Osteocyte (in vitro differentiated cells): ENCODE results near the gene CCDC28B. TPM values are rescaled to one million over a fixed set of nuclear protein-coding genes. Genes with fewer than 3 reads are reported as not detected.

Experiments used
- DNase-seq: peaks from one replicate; pipeline ENCODE4 v3.0.0; 2021; ENCODE audit warnings: mixed read lengths; ENCODE audit not compliant: unreplicated experiment; ENCODE audit errors: extremely low spot score
- H3K27ac Mint-ChIP-seq: one replicate; pipeline ENCODE4 v1.8.0; 2021; ENCODE audit warnings: mild to moderate bottlenecking, mixed read lengths; ENCODE audit not compliant: unreplicated experiment
- H3K27me3 Mint-ChIP-seq: one replicate; pipeline ENCODE4 v1.8.0; 2021; ENCODE audit warnings: mixed read lengths; ENCODE audit not compliant: unreplicated experiment
- H3K36me3 Mint-ChIP-seq: one replicate; pipeline ENCODE4 v1.8.0; 2021; ENCODE audit warnings: mixed read lengths; ENCODE audit not compliant: unreplicated experiment
- H3K4me1 Mint-ChIP-seq: one replicate; pipeline ENCODE4 v1.8.0; 2021; ENCODE audit warnings: mixed read lengths; ENCODE audit not compliant: unreplicated experiment
- H3K4me3 Mint-ChIP-seq: one replicate; pipeline ENCODE4 v1.8.0; 2021; ENCODE audit warnings: mild to moderate bottlenecking, moderate library complexity, mixed read lengths; ENCODE audit not compliant: unreplicated experiment
- H3K9me3 Mint-ChIP-seq: one replicate; pipeline ENCODE4 v1.8.0; 2021; ENCODE audit warnings: mixed read lengths; ENCODE audit not compliant: unreplicated experiment
- CTCF ChIP-seq: fragments of 200-600 bp; sonication (generic); IDR thresholded peaks from 2 replicates; pipeline ENCODE4 v1.5.0; 2021; ENCODE audit warnings: antibody characterized with exemption, mild to moderate bottlenecking, moderate library complexity
- total RNA-seq: library from RNA; stranded (reverse); gene quantifications from 2 replicates; pipeline ENCODE4 v1.2.1, GENCODE V29; 2021

The CCDC28B gene
- total RNA-seq, 1 donor from 2014 or later = 24.0 TPM

DNA sequence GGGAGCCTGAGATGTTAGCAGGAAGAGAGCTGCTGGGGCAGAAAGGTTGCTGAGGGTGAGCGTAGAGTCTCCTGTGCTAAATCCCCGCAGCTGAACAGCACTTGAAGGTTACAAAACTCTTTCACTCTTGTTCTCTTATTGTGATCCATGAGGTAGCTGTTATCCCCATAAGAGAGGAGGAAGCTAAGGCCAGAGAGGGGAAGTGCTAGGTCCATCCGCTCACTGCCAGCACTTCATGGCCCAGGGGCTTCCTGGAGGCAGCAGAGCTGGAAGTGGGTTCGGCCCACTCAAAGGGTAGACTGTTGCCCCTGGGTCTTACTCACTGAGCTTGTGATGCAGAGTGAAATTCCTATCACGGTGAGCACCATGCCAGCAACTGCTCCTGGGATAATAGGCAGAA is 16.2 kb downstream of the CCDC28B start:
- Mint-ChIP-seq H3K27ac (no peak overlapping the region), H3K36me3 (peaks cover 5% of the 10 kb centered on the region), H3K27me3 (no peaks in the 10 kb centered on the region), H3K9me3 (no peaks in the 10 kb centered on the region), H3K4me1 (peaks cover 7% of the 10 kb centered on the region), H3K4me3 (no peak overlapping the region)
- TF ChIP-seq CTCF = no peak
- DNase-seq = no peak

GRCh38 chr1:32219022-32219421 is 18.6 kb downstream of the CCDC28B start:
- no peak overlapping the region for H3K27ac Mint-ChIP-seq
- H3K36me3 Mint-ChIP-seq = peaks cover 7% of the 10 kb centered on the region
- H3K9me3 Mint-ChIP-seq = no peaks in the 10 kb centered on the region
- H3K4me3 Mint-ChIP-seq = no peak overlapping the region
- H3K27me3 Mint-ChIP-seq = no peaks in the 10 kb centered on the region
- peaks cover 23% of the 10 kb centered on the region for H3K4me1 Mint-ChIP-seq
- TF ChIP-seq CTCF = no peak
- no peak for DNase-seq

- TF ChIP-seq CTCF = no peak
- peak overlapping the region; percentile 97 for H3K27ac Mint-ChIP-seq
- H3K9me3 Mint-ChIP-seq = no peaks in the 10 kb centered on the region
- no peaks in the 10 kb centered on the region for H3K27me3 Mint-ChIP-seq
- no peak for DNase-seq
- peak overlapping the region; percentile 95 for H3K4me3 Mint-ChIP-seq
- H3K4me1 Mint-ChIP-seq = peaks cover 24% of the 10 kb centered on the region
- peaks cover 13% of the 10 kb centered on the region for H3K36me3 Mint-ChIP-seq
Measured at GRCh38 chr1:32220746-32221580, 20.6 kb downstream of the CCDC28B start.

DNA sequence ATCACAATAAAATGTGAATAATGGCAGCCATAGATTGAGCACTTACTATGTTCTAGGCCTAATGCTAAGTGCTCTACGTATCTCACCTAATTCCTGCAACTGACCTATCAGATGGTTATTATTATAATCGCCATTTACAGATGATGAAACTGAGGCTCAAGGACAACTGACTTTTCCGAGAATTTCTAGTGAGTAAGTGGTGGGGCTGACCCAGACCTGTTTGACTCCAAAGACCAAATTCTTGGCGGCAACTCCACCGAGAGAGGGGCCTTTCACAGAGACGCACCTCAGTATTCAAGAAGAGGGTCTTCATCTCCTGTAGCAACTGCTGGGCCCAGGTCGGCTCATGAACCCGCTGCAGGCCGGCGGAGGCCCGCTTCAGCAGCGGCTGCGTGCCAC is 21.2 kb downstream of the CCDC28B start:
- Mint-ChIP-seq H3K4me1 (peaks cover 24% of the 10 kb centered on the region), H3K36me3 (peaks cover 16% of the 10 kb centered on the region), H3K27ac (peak overlapping the region; percentile 97), H3K9me3 (no peaks in the 10 kb centered on the region), H3K4me3 (peak overlapping the region; percentile 95), H3K27me3 (no peaks in the 10 kb centered on the region)
- no peak for DNase-seq
- no peak for TF ChIP-seq CTCF

GRCh38 chr1:32221980-32222755 is 21.8 kb downstream of the CCDC28B start, which contains the start of the genes EIF3I and TMEM234:
EIF3I (plus strand) TSS chr1:32222407; CDS start chr1:32222442, 35 bp downstream.
TMEM234 (minus strand) TSS chr1:32222353; CDS start chr1:32222322, 31 bp downstream.
- Mint-ChIP-seq H3K9me3 (no peaks in the 10 kb centered on the region), H3K27ac (peak within 1 kb of the TSS; percentile 97), H3K36me3 (peaks cover 16% of the 10 kb centered on the region), H3K4me3 (peak within 1 kb of the TSS; percentile 95), H3K4me1 (peaks cover 24% of the 10 kb centered on the region), H3K27me3 (no peaks in the 10 kb centered on the region)
- DNase-seq = peak; percentile 95
- TF ChIP-seq CTCF = no peak
